SK-N-MC (cell line): ENCODE data around the gene MACROD2.

Source experiments
- EZH2 ChIP-seq: fragments of 200-600 bp; sonication (generic); IDR thresholded peaks from one replicate; pipeline ENCODE4 v1.6.1; 2017; ENCODE audit warnings: antibody characterized with exemption
- POLR2AphosphoS5 ChIP-seq: IDR thresholded peaks from 2 replicates; pipeline ENCODE4 v1.6.1; 2012; ENCODE audit warnings: mild to moderate bottlenecking, low read depth, low read length, borderline replicate concordance

- TF ChIP-seq EZH2: no peak
- TF ChIP-seq POLR2AphosphoS5: no peak
Observed at GRCh38 chr20:14580418-14581074, 585.2 kb downstream of the MACROD2 start.
